Suppressor macrophage treated with lipopolysaccharide for 1 hour (primary cell): ENCODE results near the gene MAPK1.
"Not testable (repeated sequence)": the region's sequence is repeated elsewhere in the genome, so short reads cannot be mapped to it uniquely, and the experiment has no call there.

ENCODE experiments used
- DNase-seq, 3 donors: peaks; one replicate each; pipeline ENCODE4 v3.0.0-alpha.2; 2020 to 2022

MAPK1 gene

GRCh38 chr22:21867528-21868266 is at the start of gene MAPK1:
MAPK1 (minus strand) TSS chr22:21867645; CDS start chr22:21867440, 205 bp downstream.
- DNase-seq: peak; percentile 92 to 98 (median 95)

DNA sequence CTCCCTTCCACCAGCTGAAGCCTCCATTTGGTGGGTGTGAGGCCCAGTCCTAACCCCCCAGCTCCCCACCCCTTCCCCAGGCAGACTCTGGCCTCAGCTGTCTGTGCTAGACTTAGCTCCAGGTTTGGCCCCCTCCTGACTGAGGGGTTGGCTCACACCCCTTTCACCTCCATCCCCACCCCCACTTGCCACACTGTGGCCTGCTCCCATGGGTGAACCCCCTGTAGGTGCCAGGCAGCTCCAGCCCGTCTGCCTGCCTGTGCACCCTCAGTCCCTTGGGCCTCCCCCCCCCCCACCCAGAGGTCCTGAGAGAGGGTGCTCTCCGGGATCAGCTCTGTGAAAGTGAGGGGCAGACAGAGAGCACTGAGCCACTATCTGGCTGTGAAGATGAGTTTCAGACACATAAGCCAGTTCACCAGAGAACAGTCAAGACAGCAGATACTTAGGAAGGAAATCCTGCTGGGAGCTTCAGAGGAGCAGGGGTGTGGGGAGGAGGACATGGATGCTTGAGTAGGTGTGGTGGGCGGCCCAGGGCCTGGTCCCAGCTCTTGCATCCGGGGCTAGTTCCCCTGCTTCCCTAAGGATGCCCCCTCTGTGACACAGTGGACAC is 49.0 kb upstream of the MAPK1 start:
- DNase-seq: no peak

DNA sequence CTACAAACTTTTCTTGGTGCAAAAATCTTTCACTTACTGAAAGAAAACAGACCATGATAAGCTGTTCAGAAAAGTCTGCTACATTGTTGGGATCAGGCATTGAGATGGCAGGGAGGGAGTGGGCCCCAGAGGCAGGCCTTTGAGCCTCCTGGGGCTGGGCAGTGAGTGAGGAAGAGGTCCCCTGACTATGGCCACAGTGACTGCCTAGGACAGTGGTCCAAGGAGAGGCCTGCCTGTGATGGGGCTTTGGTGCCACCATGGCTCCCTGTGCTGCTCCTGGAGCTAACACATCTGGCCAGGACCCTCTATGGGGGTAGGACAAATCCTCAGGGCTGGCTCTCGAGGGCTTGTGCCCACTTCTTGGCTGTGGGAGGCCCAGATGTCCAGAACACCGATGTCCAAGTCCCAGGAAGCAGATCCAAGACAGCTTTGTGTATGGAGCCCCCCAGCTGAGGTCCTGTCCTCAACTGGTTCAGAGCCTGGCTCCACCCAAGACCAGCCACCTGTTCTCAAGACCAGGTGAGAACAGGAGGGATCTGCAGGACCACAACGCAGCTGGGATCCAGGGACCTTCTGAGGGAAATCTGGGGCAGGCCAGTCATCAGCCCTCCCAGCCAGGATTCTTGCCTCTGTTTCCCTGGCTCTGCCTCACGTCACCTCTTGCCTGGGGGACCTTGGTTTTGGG is 48.3 kb upstream of the MAPK1 start:
- DNase-seq: no peak

DNA sequence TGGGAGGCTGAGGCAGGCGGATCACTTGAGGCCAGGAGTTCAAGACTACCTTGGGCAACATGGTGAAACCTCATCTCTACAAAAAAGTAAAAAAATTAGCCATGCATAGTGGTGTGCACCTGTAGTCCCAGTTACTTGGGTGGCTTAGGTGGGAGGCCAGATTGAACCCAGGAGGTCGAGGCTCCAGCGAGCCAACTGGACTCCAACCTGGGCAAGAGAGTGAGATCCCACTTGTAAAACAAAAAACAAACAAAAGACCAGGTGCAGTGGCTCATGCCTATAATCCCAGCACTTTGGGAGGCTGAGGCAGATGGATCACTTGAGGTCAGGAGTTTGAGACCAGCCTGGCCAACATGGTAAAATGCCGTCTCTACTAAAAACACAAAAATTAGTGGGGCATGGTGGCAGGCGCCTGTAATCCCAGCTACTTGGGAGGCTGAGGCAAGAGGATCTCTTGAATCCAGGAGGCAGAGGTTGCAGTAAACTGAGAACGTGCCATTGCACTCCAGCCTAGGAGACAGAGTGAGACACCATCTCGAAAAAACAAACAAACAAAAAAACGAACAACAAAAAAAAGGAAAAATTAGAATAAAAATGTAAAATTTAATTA is 46.7 kb upstream of the MAPK1 start:
- not testable (repeated sequence) for DNase-seq

DNA sequence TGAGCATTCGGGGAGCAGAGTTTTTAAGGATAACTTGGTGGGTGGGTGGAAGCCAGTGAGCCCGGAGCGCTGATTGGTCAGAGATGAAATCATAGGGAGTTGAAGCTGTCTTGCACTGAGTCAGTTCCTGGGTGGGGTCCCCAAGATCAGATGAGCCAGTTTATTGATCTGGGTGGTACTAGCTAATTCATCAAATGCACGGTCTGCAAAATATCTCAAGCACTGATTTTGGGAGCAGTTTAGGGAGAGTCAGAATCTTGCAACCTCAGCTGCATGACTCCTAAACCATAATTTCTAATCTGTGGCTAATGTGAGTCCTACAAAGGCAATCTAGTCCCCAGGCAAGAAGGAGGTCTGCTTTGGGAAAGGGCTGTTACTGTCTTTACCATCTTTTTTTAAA is 42.9 kb upstream of the MAPK1 start:
- DNase-seq: not testable (repeated sequence)

- DNase-seq: no peak
Observed at GRCh38 chr22:21909871-21910270, 42.4 kb upstream of the MAPK1 start.

DNA sequence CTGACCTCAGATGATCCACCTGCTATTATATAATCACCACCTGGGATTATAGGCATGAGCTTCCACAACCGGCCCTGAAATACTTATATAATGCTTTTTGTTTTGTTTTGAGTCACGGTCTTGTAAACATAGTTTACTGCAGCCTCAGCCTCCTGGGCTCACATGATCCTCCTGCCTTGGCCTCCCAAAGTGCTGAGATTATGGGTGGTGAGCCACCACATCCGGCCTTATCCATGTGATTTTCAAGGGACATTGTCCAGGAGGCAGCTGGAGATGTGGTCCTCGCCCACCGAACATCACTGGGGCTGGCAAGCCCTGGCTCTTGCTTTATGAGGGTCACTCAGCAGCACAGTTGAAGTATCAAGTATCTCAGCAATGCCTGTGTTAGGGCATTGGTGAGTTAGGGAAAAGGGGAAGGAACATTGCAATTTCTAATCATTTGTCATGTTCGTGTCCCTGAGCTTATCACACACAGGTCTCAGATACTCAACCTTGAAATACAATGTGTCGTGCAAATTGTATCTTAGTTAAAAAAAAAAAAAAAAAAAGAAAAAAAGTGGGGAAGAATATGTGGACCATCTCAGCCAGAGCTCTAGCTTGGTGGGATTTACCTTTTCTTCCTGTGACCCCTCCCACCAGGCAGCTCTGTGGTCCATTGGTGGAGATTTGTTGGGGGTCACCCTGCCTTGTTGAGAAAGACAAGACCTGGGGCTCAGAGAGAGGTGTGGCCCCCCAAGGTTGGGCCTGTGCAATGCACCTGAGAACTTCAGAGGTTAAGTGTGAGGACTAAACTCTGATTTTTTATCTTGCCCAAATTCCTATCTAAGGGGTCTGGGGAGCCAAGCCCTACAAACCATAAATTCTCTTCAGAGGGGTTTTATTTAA is 40.4 kb upstream of the MAPK1 start:
- DNase-seq: no peak

DNA sequence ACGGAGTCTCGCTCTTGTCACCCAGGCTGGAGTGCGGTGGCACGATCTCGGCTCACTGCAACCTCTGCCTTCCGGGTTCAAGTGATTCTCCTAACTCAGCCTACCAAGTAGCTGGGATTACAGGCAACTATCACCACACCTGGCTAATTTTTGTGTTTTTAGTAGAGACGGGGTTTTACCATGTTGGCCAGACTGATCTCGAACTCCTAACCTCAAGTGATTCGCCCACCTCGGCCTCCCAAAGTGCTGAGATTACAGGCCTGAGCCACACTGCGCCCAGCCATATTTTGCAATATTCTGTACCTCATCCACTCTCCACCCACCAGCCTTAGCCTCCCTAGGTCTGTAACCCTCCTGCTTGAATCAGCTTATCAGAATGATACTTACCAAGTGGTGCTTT is 37.8 kb upstream of the MAPK1 start:
- not testable (repeated sequence) for DNase-seq

GRCh38 chr22:21904250-21904789 is 36.9 kb upstream of the MAPK1 start:
- DNase-seq: no peak

DNA sequence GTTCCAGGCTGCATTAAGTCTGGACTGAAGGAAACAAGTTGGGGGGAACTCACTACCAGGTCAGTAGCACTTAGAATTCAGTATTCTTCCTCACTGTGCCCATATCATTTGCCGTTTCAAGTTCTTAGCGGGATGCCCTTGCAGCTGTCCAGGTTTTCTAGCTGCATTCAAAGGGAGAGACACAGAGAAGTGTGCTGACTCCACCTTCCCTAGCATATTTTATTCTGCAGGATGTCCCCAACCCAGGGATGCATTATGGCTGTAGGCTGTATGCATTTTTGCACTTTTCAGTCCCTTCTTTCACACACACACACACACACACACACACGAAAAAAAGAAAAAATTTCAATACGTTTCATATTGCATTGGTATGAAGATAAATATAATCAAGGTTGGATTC is 35.8 kb upstream of the MAPK1 start:
- DNase-seq: no peak

DNA sequence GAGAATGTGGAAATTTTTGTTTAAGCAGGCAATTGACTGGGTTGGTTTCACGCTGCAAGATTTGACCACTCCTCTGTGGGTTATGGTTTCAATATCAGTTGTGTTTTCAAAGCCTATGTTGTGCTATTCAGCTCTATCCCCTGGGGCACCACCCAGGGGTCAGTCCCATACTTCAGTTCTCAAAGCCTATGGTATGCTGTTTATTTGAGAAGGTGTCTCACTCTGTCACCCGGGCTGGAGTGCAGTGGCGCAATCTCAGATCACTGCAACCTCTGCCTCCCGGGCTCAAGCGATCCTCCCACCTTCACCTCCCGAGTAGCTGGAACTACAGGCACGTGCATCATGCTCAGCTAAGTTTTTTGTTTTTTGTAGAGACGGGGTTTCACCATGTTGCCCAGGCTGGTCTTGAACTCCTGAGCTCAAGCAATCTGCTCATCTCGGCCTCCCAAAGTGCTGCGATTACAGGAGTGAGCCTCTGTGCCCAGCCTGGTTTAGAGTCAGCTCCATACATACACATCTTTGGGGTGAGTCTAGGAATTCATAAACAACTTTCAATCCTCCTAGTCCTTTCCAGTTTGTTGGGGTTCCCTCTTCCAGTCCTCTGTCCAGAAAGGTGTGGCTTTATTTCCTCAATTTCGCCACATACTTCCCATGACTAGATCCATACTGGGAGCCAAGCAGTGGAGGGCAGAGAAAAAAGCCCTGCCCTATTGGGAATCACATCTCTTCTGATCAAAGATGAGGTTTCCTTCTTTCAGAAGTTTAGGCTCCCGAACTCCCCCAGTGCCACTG is 35.0 kb upstream of the MAPK1 start:
- no peak for DNase-seq

GRCh38 chr22:21898354-21898896 is 31.0 kb upstream of the MAPK1 start:
- no peak for DNase-seq

DNA sequence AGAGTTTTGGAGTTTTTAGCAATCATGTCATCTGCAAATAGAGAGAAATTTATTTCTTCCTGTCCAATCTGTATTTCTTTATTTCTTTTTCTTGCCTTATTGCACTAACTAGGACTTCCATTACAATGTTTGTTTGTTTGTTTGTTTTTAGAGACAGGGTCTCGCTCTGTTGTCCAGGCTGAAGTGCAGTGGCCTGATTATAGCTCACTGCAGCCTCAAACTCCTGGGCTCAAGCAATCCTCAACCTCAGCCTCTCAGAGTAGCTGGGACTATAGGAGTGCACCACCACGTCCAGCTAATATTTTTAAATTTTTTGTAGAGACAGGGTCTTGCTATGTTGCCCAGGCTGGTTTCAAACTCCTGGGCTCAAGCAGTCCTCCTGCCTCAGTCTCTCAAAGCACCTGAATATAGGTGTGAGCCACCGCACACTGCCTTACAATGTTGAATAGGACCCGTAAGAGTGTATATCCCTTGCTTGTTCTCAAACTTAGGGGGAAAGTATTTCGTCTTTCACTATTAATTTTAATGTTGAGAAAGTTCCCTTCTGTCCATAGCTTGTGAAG is 29.6 kb upstream of the MAPK1 start:
- no peak for DNase-seq

GRCh38 chr22:21896275-21896674 is 28.8 kb upstream of the MAPK1 start:
- DNase-seq: not testable (repeated sequence)

DNA sequence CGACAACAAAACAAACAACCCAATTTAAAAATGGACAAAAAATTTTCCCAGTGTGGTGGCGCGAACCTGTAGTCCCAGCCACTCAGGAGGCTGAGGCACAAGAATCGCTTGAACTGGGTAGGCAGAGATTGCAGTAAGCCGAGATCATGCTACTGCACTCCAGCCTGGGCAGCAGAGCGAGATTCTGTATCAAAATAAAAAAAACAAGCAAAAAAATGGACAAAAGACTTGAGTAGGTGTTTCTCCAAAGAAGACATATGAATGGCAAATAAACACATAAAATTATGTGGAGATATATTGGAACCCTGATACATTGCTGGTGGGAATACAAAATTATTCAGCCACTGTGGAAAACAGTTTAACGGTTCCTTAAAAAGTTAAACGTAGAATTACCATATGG is 27.4 kb upstream of the MAPK1 start:
- DNase-seq: no peak

DNA sequence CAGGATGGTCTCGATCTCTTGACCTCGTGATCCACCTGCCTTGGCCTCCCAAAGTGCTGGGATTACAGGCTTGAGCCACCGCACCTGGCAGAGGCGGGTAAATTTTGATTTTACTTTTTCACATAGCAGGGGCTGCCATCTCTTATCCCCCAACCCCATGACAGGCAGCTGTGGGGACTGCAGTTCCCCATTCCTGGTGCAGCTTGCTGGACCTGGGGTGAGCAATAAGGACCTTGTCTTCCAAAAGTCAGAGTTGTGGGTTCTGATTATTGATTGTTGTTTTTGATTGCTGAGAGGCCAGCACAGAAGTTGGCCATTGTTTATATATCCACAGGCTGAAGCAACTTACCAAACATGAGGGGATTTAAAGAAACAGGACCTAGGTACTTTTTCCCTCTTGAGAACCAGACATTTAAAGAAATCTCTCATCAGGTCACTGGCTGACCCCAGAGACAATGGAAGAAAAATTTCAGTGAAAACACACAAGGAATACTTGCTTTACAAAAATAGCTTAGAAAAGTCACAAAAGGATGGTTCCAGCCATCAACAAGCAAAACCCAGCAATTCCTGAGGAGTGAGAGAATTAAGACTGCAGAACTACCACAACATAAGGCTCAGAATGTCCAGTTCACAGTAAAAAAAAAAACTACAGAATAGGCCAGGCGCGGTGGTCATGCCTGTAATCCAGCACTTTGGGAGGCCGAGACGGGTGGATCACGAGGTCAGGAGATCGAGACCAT is 22.0 kb upstream of the MAPK1 start:
- DNase-seq: no peak

GRCh38 chr22:21887841-21888240 is 20.4 kb upstream of the MAPK1 start:
- no peak for DNase-seq

- DNase-seq: not testable (repeated sequence)
Observed at GRCh38 chr22:21883930-21884329, 16.5 kb upstream of the MAPK1 start.

DNA sequence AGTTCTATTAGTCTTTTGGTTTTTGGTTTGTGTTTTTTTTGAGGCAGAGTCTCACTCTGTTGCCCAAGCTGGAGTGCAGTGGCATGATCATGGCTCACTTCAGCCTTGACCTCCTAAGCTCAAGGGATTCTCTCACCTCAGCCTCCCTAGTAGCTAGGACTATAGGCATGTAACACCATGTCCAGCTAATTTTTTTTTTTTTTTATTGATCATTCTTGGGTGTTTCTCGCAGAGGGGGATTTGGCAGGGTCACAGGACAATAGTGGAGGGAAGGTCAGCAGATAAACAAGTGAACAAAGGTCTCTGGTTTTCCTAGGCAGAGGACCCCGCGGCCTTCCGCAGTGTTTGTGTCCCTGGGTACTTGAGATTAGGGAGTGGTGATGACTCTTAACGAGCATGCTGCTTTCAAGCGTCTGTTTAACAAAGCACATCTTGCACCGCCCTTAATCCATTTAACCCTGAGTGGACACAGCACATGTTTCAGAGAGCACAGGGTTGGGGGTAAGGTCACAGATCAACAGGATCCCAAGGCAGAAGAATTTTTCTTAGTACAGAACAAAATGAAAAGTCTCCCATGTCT is 15.4 kb upstream of the MAPK1 start:
- DNase-seq: not testable (repeated sequence)
